HG03060 (cell line): Measurements from ENCODE around the gene OTUB2.

Experiments
- ATAC-seq: cut with Tn5 transposase; IDR thresholded peaks from one replicate; pipeline ENCODE4 v1.9.1; 2021; ENCODE audit warnings: low read depth, moderate number of reproducible peaks; ENCODE audit not compliant: unreplicated experiment

OTUB2 gene

DNA sequence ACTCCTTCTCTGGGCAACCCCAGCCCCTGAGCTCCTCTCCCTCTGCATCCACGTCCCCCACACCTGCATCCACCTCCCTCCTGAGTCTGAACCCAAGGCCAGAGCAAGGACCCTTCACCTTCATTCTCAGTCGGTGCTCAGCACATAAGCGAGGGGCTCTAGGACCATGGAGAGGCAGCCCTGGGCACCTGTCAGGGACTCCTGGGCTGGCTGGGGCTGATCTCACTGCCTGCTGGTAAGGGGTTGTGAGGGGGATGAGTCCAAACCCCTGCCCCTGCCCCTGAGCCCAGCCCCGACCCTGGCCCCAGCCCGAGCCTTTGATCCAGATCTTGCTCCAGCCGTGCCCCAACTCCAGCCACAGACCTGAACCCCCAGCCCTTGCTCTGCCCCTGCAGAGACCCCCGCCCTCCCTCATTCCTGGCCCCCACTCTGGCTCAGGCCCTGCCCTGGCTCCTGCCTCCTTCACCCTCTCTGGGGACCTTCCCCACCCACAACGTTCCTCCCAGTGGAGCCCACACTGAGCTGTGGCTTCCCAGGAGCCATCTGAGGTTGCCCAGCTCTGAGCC, 29.9 kb upstream of the OTUB2 start:
- ATAC-seq = no peak

DNA sequence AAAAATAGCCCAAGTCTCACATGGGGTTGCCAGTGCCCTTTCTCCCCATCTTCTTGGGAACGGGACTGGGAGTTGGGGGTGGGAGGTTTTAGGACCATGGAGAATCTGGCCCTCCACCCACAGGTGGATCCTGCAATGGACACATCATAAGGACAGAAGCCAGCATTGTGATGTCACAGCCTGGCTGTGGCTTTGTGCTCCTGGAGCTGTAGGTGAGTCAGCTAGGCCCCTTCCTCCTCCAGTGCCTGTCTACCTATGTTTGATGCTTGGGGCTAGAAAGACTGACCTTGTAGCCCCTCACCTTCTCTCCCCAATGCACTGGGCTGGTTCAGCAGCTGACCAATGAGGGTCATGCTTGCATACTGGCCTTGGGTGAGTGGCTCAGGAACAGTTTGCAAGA, 29.1 kb upstream of the OTUB2 start, which contains the start of gene CCDC197:
TSS of gene CCDC197 (plus strand) at position 220 of the 400 bp plus-strand sequence. CDS start 831 bp downstream, outside the sequence.
- no peak for ATAC-seq

GRCh38 chr14:93997916-93998870, 27.9 kb upstream of the OTUB2 start:
- no peak for ATAC-seq

- ATAC-seq = no peak
Observed at GRCh38 chr14:93998871-93999403, 27.2 kb upstream of the OTUB2 start.

GRCh38 chr14:93999573-93999972, 26.6 kb upstream of the OTUB2 start:
- no peak for ATAC-seq

DNA sequence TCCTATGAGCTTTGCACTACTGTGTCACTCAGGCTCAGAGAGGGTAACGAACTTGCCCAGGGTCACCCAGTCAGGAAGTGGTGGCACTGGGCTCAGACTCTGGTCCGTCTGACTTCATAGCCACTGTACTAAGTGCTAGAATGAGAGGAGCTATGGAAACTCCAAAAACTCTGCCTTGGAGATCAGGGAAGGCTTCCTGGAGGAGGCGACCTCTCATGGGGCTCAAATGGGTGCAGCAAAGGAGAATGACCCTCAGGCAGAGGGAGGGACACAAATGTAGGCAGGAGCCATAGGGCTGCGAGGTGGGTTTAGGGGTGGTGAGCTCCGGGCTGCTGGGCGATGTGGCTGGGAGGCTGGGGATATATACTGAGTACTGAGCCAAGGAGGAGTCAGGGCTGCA, 25.9 kb upstream of the OTUB2 start:
- ATAC-seq = no peak

DNA sequence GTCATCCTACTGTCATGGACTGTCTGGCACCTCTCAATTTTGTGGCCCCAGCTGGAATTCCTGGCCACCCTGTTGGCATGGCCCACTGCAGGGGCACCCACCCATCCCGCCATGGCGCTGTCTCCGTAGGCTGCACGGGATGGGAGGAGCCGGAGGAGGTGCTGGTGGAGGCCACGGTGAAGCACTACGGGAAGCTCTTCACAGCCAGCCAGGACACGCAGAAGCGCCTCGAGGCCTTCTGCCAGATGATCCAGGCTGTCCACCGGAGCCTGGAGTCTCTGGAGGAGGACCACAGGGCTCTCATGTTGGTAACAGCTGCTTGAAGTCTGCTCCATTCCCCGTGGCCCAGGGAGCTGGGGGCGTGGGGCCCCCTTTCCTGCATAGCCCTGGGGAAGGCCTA, 25.1 kb upstream of the OTUB2 start:
- ATAC-seq = no peak

DNA sequence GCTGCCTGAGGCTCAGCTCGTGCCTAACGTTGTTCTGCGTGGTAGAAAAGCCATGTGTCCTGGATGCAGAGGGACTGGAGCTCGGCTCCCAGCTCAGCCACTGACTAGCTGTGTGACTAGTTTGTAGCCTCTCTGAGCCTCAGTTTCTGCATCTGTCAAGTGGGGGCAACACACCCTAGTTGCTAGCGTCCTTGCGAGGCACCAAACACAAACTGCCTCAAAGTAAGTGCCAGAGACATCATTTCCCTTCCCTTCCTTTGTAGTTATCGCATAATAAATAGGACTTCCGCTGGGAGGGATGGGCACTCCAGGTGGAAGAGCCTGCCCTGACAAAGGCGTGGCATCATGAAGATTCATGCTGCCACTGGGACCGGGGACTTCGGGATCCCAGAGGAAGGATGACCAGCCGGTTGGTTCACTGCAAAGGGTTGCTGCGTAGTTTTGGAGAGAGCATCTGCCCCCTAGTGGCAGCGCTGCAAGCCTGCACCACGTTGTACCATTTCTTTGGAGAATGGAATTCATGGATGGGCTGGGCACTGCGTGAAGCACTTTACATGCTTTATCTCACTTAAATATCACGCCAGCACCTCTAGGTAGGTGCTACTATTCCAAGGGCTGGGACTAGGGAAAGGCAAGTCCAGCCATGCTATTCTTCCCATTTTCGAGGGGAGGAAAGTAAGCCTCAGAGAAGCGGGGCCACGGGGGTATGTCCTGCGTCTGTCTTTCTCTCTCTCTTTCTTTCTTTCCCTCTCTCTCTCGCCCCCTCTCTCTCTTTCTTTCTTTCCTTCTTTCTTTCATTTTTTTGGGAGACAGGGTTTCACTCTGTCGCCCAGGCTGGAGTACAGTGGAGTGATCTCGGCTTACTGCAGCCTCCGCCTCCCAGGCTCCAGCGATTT, 24.4 kb upstream of the OTUB2 start:
- ATAC-seq = no peak

GRCh38 chr14:94003397-94003796, 22.7 kb upstream of the OTUB2 start:
- ATAC-seq = no peak

- no peak for ATAC-seq
Observed at GRCh38 chr14:94004015-94004414, 22.1 kb upstream of the OTUB2 start.

DNA sequence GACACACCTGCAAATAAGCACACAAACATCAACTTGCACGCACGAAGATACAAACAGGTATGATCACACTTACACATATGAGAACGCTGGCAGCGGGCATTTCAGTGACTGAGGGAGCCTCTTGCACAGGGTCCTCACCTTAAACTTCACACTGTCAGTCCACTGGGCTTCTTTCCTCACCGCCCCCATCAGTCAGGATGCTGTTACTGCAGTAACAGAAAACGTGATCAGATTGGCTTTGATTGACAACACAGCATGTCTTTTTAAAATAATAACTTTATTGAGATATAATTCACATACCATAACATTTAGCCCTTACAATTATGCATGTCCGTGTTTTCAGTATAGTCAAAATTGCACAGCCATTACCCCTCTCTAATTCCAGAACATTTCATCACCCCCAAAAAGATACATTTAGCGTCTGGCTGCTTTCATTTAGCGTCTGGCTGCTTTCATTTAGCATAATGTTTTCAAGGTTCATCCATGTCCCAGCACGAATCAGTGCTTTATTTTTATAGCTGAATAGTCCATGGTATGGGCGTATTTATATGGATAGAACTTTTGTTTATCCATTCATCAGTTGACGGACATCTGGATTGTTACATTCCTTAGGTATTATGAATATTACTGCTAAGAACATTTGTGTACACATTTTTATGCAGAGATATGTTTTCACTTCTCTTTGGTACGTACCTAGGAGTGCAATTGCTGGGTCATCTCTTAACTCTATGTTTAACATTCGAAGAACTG, 20.6 kb upstream of the OTUB2 start:
- no peak for ATAC-seq

GRCh38 chr14:94008234-94008633, 17.9 kb upstream of the OTUB2 start:
- no peak for ATAC-seq

GRCh38 chr14:94009767-94010166, 16.4 kb upstream of the OTUB2 start:
- ATAC-seq = no peak

DNA sequence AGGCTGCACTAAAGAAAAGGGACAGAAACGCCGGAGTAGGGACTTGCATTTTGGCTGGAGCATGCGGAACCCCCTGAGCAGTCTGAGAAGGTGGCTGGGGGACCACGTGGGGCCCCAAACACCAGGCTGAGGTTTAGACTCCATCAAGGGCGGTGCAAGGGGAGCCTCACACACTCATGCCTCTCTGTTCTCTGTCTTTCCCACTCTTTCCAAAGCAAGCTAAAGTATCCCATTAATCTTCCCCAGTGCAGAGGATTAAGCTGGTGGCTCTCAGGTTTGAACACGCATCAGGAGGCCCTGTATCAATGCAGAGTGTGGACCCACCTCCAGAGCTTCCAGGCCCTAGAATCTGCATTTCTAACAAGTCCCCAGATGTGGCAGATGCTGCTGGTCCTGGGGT, 15.5 kb upstream of the OTUB2 start:
- ATAC-seq = no peak

GRCh38 chr14:94011795-94012194, 14.3 kb upstream of the OTUB2 start:
- no peak for ATAC-seq

DNA sequence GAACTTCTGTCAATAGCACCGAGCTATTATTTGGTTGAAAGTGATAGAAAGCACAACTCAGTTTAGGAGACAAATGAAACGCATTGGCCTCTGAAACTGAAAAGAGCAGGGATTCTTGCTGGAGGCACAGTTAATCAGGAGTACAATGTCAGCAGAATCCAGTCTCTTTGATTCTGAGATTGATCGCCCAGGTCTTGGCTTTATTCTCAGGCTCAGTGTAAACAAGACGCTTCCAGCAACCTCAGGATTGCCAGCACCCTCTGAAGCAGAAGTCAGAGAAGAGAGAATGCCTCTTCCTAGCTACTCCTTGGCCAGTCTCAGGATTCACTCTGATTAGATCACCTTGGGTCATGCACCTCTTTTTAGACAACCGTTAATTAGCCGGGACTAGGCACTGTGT, 11.8 kb upstream of the OTUB2 start:
- no peak for ATAC-seq

- no peak for ATAC-seq
Observed at GRCh38 chr14:94015223-94015622, 10.9 kb upstream of the OTUB2 start.

DNA sequence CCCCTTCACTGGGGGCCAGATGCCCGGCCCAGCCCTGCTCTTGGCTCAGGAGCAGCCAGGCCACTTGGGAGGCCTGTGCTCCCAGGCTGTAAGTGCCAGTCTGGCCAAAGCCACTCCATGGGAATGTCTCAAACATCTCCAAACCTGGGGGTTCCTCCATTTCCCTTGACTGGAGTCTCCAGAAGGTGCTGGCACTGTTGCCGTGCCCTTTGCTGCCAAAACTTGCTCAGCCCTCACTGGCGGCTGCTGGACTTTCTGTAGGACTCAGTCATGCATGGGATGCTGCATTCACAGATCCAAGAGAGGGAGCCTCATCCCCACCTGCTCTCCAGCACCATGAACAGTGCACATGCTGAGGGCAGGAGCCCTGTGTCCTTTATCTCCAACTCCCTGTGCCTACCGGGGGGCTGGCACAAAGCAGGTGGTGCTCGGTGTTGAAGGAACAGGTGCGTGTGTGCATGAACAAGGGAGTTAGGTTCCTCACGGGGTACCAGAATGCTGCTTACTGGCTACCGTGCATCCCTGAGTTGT, 9.6 kb upstream of the OTUB2 start:
- ATAC-seq = no peak

DNA sequence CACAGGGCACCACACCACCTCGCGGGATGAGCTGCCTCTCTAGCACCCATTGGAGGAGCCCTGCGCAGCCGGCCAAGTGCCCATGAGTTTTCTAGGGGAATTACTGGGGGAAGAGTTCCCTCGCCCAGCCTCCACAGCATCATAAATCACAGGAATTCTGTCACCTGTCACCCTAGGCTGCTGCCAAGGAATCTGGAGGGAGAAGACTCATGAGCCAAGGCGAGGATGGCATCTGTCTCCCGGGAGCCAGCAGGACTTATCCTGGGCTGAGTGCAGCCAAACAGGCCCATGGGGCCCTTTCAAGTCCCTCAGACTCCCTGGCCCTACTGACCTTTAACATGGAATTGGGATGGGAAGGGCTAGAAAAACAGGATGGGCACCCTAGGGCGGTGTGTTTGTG, 7.8 kb upstream of the OTUB2 start:
- ATAC-seq = no peak

DNA sequence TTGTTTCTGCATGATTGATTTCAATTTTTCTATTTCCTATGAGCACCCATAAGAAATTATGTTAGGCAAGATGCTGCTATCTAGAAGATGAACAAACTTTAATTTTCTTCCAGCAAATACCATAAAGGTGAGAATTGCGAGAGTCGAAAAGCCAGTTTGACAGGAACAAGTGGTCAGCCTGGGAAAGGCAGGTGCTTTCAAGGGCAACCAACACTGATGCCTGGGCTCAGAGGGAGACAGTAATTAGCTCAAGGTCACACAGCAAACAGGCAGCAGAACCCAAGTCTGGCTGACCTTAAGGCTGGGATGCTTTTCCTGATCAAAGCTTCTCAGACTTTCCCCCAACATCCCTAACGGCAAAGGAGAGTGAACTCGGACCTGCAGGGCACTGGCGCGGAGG, 6.8 kb upstream of the OTUB2 start:
- no peak for ATAC-seq
